GM18907 (cell line): ENCODE measurements around the gene DGKB.
"Not testable (repeated sequence)": the region's sequence is repeated elsewhere in the genome, so short reads cannot be mapped to it uniquely, and the experiment has no call there.

Source experiments
- ATAC-seq: cut with Tn5 transposase; IDR thresholded peaks from one replicate; pipeline ENCODE4 v1.9.1; 2021; ENCODE audit warnings: mild to moderate bottlenecking, moderate library complexity; ENCODE audit not compliant: unreplicated experiment

DGKB gene

DNA sequence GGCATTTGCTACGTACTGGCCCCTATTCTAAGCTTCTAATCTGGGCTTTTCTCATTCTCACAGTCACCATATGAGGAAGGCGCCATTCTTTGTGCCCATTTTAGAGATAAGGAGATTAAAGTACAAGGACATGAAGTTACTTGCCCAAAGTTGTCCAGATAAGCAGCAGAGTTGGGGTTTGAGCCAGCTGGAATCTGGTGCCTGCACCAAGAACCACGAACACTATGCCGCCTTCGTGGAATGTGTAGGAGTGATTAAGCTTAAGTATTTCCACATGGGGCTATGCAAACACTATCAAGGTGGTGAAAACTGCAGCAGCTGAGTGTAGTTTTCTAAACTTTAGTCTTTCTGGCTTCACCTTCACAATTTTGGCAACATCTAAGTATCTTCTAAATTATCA lies 570.4 kb downstream of the DGKB start:
- ATAC-seq: no peak

DNA sequence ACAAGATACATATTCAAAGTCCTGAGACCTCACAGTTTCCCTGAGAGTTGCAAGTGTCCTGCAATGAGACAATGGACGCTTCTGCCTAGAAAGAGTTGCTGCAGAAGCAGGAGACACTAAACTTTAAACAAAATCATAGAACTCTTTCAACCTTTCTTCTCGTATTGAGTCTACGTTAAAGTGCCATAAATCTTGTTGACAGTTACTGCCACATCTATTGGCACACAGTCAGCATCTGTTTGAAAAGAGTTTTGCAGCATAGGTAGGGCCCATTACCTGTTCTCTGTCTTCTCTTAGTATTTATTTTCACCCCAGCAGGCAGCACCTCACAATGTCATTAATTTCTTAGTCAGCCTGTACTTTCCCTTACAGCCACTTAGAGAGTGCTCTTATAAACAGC lies 577.8 kb downstream of the DGKB start:
- no peak for ATAC-seq

DNA sequence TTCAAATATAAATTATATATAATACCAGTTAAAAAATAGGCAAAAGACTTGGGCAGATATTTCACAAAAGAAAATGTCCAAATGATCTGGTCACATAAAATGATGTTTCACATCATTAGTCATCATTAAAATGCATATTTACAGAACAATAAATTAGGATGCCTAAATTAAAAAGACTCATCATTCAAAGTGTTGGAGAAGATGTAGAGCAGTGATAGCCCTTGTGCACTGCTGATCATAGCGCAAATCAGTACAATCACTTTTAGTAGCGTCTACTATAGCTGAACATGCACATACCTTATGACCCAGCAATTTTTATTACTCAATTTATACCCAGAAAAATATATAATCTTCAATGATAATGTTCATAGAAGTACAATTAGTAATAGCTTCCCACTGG lies 579.8 kb downstream of the DGKB start:
- ATAC-seq: no peak

DNA sequence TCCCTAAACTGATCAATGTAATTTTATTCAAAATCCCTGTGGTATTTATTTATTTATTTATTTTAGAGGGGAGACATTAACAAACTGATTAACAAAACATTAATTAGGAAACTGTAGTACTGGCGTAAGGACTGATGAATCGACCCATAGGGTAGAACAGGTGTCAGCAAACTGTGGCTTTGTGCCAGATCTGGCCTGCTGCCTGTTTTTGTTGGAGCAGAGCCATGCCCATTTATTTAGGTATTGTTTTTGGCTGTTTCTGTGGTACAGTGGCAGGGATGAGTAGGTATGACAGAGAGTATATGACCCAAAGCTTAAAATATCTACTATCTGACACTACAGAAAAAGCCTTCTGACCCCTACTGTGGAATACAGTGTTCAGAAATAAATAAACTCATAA lies 580.6 kb downstream of the DGKB start:
- no peak for ATAC-seq

DNA sequence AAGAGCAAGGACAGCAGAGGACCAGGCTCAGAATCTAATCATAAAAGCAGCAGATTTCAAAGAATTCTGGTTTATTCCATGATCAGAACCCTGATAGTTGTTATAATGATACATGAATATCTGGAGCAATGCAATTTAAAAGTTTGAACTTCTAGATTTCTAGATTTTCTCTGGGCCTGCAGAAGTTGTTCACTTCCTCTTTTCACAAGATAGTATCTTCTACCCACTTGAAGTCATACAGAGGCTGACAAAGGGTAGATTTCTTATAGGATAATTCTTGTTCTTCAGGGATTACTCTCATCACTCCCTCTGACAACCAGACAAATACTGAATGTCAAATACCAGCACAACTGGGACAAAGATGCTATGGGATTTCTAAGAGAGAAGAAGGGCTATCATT lies 593.1 kb downstream of the DGKB start:
- ATAC-seq: no peak

DNA sequence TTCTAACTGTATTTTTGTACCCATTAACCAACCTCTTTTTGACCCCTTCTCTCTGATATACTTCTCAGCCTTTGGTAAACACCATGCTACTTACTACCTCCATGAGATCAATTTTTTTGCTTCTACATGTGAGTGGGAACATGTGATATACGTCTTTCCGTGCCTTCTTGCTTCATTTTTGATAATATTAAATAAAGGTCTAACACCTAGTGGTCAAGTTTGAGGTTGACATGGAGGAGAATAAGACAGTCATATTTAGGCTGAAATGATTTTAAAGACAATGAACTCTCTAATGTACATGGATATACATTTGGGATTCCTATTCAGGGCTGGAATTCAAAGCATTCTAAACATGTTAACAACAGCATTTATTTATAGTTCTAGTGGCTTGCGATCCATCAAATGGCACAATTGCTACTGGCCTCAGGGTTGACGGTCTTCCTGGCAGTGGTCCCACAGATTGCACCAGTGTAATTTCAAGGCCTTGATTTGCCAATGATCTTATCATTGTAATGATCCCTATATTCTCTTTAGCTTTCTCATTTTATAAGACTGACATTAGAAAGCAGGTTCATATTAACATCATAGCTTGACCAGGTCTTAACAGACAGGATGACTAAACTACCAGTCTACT lies 597.2 kb downstream of the DGKB start:
- ATAC-seq: no peak

DNA sequence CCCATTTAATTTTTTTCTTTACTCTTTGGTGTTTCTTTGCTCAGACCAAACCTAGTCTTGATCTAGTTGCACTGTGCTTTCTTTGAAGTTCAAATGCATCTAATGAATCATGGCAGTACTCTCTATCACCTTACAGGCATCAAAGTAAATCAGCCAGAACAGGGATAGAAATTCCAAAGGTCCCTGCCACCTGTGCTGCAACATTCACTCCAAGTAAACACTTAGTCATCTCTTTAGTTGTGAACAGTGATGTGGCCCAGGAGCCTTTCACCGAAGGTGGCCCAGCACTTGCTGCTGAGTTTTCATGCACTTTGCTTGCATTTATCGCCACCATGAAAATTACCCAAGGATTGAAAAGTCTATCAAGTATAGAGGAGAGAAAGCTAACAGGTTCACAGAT lies 599.0 kb downstream of the DGKB start:
- ATAC-seq: no peak

DNA sequence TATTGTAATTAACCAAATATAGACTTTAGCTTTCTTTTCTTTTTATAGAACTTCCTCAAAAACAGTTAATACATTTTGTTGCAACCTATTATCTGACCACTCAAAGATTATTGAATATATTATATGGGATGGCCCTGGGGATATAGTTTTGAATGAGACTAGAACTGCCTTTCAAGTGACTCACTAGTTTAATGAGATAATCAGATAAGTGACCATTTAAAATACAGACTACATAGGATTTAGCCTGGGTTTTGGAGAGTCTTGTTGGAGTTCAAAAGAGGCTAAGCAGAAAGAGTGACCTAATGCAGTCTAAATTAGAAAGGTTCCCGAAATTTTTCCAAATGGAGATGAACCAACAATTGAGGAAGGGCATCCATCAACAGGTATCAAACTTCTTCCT lies 607.9 kb downstream of the DGKB start:
- ATAC-seq: no peak

DNA sequence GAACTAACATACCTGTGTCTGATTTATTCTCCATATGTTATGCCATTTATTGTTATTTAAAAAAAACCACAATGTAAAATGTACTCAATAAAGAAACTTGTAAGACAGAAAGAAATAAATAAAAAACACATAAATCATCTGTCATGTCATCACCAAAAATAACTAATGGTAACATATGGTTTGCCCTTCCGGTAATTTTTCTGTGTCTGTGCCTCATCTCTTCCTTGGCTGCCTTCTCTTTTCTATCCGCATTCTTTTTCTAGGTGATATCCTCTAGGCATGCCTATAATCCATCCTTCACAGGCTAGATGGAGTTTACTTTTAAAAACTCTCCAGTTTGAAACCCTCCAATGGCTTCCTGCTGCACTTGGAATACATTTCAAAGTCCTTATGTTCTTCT lies 609.1 kb downstream of the DGKB start:
- ATAC-seq: no peak

DNA sequence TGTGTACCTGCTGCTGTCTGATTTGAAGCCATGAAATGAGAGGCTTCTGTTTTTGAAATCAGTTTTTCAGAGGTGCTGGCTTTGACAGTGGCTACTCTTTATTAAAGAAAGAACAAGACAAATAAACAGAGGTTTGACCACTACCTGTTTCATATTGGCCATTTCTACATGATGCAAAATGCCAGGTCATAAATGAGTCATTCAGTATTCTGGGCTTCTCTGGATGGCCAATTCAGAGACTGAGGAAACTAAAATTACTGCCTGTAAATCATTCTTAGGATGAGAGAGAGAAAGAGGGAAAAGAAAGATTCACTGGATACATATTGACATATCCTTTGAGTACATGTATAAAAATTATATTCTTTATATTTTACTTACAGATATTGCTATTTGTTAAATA lies 609.8 kb downstream of the DGKB start:
- no peak for ATAC-seq

DNA sequence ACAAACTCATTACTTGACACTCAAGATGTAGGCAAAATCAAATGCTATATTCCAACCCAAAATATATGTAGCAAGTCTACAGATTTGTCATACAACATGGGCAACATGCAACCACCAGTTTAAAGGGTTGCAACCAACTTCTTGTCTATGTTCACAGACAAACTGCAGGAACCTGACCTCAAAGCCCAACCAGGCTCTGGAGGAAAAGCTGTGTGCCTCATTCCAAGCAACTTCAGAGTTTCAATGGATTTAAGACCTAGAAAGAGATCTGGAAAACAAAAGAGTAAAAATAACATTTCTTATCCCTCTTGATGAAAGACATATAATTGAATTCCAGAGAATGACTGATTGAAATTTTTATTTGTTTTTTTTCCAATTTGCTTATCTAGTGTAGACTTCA lies 612.6 kb downstream of the DGKB start:
- no peak for ATAC-seq

DNA sequence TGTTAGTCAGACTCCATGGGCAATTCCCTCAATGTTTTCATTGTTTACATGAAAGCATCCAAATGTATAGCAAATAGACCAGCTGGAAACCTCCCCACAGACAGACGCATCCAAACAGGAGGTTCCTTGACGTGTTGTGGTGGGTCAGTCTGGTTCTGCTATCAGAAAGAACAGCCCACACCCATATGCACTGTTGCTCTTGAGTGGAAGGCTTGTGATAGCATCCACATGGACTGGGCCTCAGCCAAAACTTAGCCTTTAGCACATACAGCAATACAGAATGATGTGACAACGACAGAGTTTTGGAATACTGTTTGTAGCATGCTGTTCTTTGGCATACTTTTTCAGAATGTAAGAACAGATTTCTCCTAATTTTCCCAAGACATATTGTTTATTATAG lies 613.9 kb downstream of the DGKB start:
- ATAC-seq: no peak

DNA sequence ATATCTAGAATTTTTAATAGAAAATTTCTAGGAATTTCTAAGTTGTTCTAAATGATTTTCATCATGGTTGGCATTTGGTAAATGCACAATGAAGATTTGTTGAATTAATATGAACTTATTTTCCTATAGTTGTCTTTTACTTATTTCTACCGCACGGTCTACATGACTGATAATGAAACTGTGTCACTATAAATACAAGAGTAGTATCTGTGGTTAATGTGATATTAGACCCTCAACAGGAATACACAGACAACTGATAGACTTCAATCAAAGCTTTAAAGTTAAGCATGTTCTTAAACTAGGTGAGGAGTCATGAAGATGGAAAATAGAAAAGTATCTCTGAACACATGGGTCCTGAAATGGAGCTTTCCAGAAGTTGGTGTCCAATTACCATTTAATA lies 615.2 kb downstream of the DGKB start:
- ATAC-seq: peak; percentile 51

DNA sequence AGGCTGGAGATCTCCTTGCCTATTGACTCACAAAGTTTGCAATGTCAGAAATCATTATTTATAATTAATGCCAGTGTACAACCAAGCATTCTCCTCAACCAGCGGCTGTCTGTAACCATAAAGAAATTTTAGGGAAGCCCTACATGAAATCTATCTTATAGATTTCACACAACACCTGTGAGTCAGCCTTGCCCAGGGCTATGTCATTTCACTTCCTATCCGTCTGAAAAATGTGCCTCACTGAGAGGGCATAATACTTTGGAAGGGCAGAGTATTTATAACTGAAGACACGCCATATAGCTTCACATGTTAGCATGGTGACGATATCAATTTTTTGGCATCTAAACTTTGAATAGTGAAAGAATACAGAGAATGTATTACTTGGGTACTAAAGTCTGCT lies 616.5 kb downstream of the DGKB start:
- no peak for ATAC-seq

DNA sequence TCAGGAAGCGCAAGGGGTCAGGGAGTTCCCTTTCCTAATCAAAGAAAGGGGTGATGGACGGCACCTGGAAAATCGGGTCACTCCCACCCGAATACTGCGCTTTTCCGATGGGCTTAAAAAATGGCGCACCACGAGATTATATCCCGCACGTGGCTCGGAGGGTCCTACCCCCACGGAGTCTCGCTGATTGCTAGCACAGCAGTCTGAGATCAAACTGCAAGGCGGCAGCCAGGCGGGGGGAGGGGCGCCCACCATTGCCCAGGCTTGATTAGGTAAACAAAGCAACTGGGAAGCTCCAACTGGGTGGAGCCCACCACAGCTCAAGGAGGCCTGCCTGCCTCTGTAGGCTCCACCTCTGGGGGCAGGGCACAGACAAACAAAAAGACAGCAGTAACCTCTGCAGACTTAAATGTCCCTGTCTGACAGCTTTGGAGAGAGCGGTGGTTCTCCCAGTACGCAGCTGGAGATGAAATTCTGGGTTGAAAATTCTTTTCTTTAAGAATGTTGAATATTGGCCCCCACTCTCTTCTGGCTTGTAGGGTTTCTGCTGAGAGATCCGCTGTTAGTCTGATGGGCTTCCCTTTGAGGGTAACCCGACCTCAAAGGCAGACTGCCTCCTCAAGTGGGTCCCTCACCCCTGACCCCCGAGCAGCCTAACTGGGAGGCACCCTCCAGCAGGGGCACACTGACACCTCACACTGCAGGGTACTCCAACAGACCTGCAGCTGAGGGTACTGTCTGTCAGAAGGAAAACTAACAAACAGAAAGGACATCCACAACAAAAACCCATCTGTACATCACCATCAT lies 623.3 kb downstream of the DGKB start:
- ATAC-seq: not testable (repeated sequence)

DNA sequence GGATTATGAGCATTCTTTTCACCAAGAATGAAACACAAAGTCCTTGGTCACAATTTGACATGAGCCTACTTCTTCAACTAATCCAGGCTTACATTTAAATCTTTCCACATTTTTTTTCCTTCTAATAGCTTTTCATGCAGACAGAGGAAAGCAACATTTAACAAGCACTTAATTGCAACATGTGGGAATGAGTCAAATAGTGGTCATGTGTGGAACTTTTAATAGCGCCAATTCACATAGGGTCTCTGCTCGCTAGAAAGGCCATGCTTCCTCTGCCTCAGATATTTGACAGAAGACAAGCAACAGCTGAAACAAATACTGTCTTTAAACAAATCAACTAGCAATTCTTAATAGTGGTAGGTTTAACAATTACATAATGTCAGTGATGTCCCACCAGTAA lies 627.2 kb downstream of the DGKB start:
- no peak for ATAC-seq

DNA sequence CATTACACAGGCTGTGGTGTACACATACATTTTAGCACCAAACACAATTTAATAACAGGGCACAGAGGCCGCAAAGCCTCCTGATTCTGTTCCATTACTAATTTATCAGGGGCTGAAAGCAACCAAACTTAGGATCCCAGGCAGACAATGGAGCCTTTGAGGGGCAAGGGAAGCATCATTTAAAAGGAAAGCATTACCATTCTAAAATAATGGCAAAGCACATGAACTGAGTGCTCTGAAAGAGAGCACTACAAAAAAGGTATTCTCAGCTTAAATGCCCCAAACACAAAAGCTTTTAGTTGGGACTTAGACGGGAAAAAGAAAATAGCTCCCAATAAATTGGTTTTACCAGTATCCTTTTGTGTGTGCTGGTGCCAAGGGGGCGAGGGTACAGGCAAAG lies 631.1 kb downstream of the DGKB start:
- ATAC-seq: no peak

DNA sequence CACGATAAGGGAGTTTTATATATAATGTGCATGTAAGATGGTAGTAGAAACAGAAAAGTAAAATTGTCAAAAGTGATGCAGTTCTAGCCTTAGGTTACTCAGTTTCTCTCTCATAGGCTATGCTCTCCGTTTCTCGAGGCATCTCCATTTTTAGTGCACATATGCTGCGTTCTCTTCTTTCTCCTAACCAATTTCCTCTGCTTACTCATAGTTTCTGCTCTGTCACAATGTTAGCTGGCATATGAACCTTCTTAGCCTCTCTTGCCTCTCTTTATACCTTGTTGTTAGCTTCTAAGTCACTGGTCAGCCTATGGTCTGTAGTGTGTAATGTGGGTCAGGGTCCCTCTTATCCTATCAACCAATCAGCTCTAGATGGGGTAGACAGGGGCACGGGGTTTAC lies 632.5 kb downstream of the DGKB start:
- no peak for ATAC-seq

DNA sequence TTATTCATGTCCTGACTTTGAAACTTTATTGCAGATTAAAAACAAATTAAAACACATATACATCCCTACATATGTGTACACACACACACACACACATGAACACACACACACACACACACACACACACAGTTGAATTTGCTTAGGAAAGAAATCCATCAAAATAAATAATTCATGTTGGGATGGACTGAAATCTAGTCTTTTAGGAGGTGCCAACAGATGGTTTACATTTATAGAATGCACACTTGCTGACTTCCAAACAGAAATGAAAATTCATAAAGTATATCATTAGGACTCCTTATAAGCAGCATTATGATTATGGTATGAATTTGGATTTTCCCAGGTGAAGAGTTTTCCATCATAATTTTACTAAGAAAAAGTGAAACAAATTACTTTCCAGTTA lies 642.5 kb downstream of the DGKB start:
- no peak for ATAC-seq

DNA sequence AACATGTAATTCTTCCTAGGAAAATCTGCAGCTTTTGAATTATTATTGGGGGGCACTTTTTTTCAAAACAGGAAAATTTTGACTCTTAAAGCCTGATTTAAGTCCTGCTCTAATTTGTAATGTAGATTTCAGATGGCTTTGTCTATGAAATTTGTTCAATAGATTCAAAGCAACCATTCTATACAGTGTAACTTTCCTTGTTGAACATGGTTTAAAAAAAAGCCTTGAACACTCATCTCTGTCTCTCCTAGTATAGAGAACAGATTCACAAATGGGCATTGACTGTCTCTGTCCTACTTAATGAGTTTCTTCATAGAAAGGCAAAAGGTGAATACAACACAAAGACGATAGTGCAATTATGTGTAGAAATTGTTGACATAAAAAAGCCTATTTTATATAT lies 643.7 kb downstream of the DGKB start:
- ATAC-seq: no peak

DNA sequence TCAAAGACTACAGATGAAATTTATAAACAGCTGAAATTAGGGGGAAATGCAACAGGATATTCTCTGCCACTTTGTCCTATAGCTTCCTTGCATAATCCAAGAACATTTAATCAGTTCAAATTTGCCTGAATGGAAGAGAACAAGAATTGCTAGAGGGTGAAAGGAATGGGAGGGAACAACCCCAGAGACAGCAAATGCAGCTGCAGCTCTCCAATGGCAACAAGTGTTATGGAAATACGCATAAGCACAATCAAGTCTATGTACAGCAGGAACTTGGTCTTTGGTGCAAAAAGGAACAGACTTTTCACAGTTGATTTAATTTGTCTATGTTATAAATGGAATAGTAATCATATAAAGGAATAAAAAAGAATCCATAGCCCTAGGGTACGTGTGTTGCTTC lies 644.1 kb downstream of the DGKB start:
- no peak for ATAC-seq

DNA sequence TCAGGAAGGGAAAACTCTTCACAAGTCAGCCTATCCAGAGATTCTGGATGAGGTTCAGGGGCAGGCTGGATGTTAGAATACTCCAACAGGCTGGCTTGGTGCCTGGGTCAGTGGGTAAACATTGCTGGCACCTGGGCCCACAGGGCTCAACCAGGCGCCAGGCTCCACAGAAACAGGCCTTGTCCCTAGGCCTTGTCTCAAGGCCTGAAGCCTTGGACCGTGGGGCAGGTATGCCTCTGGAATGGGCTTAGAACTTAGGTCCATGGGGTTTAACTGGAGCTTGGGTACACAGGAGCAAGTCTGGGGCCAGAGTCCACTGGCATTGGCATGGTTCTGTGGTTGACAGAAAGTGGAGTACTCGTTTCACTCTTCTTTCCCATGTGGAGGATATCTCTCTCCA lies 650.1 kb downstream of the DGKB start:
- ATAC-seq: no peak

DNA sequence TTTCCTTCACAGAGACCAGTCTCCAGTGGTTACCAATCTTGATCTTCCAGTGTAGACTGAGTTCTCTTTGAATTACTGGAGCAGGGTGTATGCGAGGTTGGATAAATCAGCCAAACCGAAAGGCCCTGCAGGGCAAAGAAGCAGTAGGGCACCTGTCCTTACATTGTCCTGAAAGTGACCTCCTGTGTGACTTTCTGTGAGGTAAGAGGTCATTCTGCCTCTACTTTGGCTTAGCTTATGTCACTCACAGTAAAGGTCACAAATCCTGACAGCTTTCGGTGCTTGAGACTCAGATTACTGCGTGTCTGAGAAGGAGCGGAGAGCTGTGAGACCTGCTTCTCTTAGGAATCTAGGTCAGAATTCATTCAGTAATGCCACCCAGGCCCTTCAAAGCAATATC lies 660.4 kb downstream of the DGKB start:
- ATAC-seq: no peak
